WI38 (cell line): ENCODE data around the gene CYB561D1.

Source experiments
- H3K4me3 ChIP-seq: 2 replicates; pipeline ENCODE4 v1.5.1; 2011; ENCODE audit warnings: low read depth, mild to moderate bottlenecking, control low read depth, low read length
- CTCF ChIP-seq: IDR thresholded peaks from 2 replicates; pipeline ENCODE4 v1.5.1; 2012; ENCODE audit warnings: low read depth, mild to moderate bottlenecking, control low read depth, low read length

CYB561D1 gene

GRCh38 chr1:109543988-109544735, 50.3 kb downstream of the CYB561D1 start:
- TF ChIP-seq CTCF = no peak
- H3K4me3 ChIP-seq = no peak overlapping the region

DNA sequence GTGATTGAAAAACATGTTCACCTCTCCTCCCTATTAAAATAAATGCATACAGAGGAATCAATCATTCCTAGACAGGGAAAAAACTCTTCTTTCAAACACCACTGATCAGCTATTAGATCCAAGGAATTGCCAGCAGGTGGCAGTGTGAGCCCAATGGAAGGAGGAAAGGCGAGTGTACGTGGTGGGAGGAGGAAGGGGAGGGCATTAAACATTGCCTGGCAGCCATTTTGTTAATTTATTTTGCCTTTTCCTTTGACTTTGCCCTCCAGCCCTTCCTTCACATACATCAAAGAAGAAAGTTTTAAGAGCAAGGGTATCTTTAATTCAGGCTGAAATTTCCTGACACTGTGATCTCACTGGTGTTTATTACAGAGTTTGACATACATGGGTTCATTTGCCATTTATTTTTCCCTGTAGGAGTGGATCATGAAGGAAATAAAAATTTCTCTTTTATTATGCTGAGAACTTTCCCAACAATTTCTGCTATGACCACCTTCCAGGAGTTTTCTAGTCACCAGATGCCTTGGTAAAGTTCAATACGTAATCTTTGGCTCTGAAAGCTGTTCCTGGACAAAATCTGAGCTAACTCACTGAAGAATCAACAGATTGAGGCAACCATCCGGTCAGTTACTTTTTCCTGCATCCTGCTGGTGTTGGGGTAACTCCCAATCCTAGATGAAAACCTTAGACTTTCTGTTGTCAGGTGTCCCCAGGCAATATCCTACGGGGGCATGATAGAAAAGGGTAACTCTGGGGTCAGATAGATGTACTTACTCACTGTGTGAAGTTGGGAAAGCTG, 52.6 kb downstream of the CYB561D1 start:
- peak; percentile 71 for TF ChIP-seq CTCF
- H3K4me3 ChIP-seq = peak overlapping the region; percentile 29

- H3K4me3 ChIP-seq = peak overlapping the region; percentile 73
- TF ChIP-seq CTCF = no peak
These were observed 53.8 kb downstream of the CYB561D1 start for GRCh38 chr1:109547463-109548320.

DNA sequence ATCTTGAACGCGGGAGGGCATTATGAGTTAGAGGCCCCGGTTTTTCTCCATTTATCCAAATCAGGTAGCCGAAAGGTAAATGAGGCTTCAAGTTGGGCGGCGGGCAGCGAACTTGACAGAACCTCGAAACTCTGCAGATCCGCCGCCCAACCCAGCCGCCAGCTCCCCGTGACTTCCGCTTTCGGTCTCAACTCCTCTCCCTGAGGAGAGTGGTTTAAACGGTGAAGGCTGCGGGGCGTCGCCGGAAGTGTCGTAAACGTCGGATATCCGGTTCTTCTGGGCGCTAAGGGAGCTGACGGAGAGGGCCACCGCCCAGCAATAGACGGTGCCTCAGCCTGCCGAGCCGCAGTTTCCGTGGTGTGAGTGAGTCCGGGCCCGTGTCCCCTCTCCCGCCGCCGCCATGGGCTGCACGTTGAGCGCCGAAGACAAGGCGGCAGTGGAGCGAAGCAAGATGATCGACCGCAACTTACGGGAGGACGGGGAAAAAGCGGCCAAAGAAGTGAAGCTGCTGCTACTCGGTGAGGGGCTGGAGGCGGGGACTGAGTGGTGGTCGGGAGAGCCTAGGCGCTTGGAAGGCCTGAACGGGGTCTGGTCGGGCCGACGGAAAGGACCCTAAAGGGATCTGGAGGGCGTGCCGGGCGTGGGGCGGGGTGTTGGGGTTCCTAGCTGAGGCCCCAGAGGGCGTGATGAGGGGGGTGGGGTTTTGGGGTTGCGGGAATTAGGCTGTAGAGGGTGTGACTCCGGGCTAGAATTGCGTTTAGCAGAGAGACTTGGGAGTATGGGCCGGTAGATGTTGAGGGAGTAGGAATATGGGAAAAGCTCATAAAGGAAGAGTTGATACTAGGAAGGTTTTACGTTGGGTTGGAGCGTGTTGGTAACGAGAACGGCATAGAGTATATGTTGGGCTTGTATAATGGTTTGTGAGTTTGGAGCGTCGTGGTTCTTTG, 54.7 kb downstream of the CYB561D1 start, which contains the start of gene GNAI3:
Gene GNAI3, plus strand, starts transcription at position 295 of the 947 bp plus-strand sequence. Its CDS starts 106 bp downstream, at position 401.
- peak within 1 kb of the TSS; percentile 73 for H3K4me3 ChIP-seq

More for the DNA sequence above, 54.7 kb downstream of the CYB561D1 start, which contains the start of gene GNAI3:
- TF ChIP-seq CTCF = no peak
